DND-41 (cell line): ENCODE data around the gene PRDM5.

Experiments used
- ATAC-seq: fragments of 200-7000 bp; cut with Tn5 transposase; 3 replicates; pipeline ENCODE4 v1.9.1; 2021; ENCODE audit warnings: low read depth; ENCODE audit not compliant: insufficient read depth
- DNase-seq: peaks from one replicate; pipeline ENCODE4 v3.0.0-alpha.2; 2020
- H2AFZ ChIP-seq: 2 replicates; pipeline ENCODE4 v1.6.0; 2012; ENCODE audit warnings: low read depth, low read length
- H3K27ac ChIP-seq: 2 replicates; pipeline ENCODE4 v1.5.1; 2012; ENCODE audit warnings: low read length, inconsistent platforms
- H3K27me3 ChIP-seq: fragments of 200-600 bp; sonication (generic); 2 replicates; pipeline ENCODE4 v1.6.0; 2012; ENCODE audit warnings: low read length, mild to moderate bottlenecking, inconsistent platforms; ENCODE audit not compliant: insufficient read depth, poor library complexity
- H3K36me3 ChIP-seq: 2 replicates; pipeline ENCODE4 v1.5.1; 2012; ENCODE audit warnings: low read length, inconsistent platforms; ENCODE audit not compliant: insufficient read depth
- H3K4me1 ChIP-seq: 2 replicates; pipeline ENCODE4 v1.5.1; 2012; ENCODE audit warnings: mild to moderate bottlenecking, low read length; ENCODE audit not compliant: insufficient read depth
- H3K4me2 ChIP-seq: 2 replicates; pipeline ENCODE4 v1.6.0; 2012; ENCODE audit warnings: mild to moderate bottlenecking, moderate library complexity, low read length, inconsistent platforms; ENCODE audit not compliant: insufficient read depth
- H3K4me3 ChIP-seq, 2 experiments: fragments of 200-600 bp in 1 of 2; shearing (Covaris generic) in 1 of 2; 2 replicates each; pipeline ENCODE4 v1.5.1; 2012 to 2016; ENCODE audit warnings: inconsistent platforms in 2 of 2, low read length in 2 of 2, mild to moderate bottlenecking in 2 of 2, low read depth in 1 of 2, moderate library complexity in 1 of 2
- H3K79me2 ChIP-seq: 2 replicates; pipeline ENCODE4 v1.6.0; 2012; ENCODE audit warnings: low read length, inconsistent platforms; ENCODE audit not compliant: insufficient read depth
- H3K9ac ChIP-seq: 2 replicates; pipeline ENCODE4 v1.6.0; 2012; ENCODE audit warnings: low read depth, mild to moderate bottlenecking, inconsistent platforms, low read length, moderate library complexity
- H3K9me3 ChIP-seq: 2 replicates; pipeline ENCODE4 v1.5.1; 2012; ENCODE audit warnings: low read length, moderate library complexity, mild to moderate bottlenecking, inconsistent platforms; ENCODE audit not compliant: insufficient read depth, severe bottlenecking
- H4K20me1 ChIP-seq: 2 replicates; pipeline ENCODE4 v1.6.0; 2012; ENCODE audit warnings: low read length; ENCODE audit not compliant: insufficient read depth
- EZH2 ChIP-seq: IDR thresholded peaks from 3 replicates; pipeline ENCODE4 v1.6.1; 2012; ENCODE audit warnings: borderline replicate concordance, low read depth, mild to moderate bottlenecking, moderate library complexity, low read length, inconsistent platforms; ENCODE audit not compliant: severe bottlenecking
- TF ChIP-seq, protein P1 (sequence below): IDR thresholded peaks from 2 replicates; pipeline ENCODE4 v1.5.1; 2012; ENCODE audit warnings: borderline replicate concordance, low read length, moderate library complexity, mild to moderate bottlenecking; ENCODE audit not compliant: poor library complexity, severe bottlenecking; ENCODE audit errors: extremely low read depth

The PRDM5 gene

GRCh38 chr4:120901731-120902130 lies 20.8 kb downstream of the PRDM5 start:
- no peak for TF ChIP-seq EZH2
- TF ChIP-seq, protein P1, sequence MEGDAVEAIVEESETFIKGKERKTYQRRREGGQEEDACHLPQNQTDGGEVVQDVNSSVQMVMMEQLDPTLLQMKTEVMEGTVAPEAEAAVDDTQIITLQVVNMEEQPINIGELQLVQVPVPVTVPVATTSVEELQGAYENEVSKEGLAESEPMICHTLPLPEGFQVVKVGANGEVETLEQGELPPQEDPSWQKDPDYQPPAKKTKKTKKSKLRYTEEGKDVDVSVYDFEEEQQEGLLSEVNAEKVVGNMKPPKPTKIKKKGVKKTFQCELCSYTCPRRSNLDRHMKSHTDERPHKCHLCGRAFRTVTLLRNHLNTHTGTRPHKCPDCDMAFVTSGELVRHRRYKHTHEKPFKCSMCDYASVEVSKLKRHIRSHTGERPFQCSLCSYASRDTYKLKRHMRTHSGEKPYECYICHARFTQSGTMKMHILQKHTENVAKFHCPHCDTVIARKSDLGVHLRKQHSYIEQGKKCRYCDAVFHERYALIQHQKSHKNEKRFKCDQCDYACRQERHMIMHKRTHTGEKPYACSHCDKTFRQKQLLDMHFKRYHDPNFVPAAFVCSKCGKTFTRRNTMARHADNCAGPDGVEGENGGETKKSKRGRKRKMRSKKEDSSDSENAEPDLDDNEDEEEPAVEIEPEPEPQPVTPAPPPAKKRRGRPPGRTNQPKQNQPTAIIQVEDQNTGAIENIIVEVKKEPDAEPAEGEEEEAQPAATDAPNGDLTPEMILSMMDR: no peak
- no peak overlapping the region for H3K9ac ChIP-seq
- no peaks in the 10 kb centered on the region for H3K4me1 ChIP-seq
- H3K4me2 ChIP-seq: no peak overlapping the region
- ATAC-seq (no peak), DNase-seq (no peak)
- H3K27ac ChIP-seq: no peak overlapping the region
- H3K9me3 ChIP-seq: no peaks in the 10 kb centered on the region
- H4K20me1 ChIP-seq: no peaks in the 10 kb centered on the region
- H3K27me3 ChIP-seq: peaks cover 3% of the 10 kb centered on the region
- no peaks in the 10 kb centered on the region for H3K79me2 ChIP-seq
- no peaks in the 10 kb centered on the region for H3K36me3 ChIP-seq
- no peak overlapping the region for H2AFZ ChIP-seq
- H3K4me3 ChIP-seq: no peak overlapping the region

DNA sequence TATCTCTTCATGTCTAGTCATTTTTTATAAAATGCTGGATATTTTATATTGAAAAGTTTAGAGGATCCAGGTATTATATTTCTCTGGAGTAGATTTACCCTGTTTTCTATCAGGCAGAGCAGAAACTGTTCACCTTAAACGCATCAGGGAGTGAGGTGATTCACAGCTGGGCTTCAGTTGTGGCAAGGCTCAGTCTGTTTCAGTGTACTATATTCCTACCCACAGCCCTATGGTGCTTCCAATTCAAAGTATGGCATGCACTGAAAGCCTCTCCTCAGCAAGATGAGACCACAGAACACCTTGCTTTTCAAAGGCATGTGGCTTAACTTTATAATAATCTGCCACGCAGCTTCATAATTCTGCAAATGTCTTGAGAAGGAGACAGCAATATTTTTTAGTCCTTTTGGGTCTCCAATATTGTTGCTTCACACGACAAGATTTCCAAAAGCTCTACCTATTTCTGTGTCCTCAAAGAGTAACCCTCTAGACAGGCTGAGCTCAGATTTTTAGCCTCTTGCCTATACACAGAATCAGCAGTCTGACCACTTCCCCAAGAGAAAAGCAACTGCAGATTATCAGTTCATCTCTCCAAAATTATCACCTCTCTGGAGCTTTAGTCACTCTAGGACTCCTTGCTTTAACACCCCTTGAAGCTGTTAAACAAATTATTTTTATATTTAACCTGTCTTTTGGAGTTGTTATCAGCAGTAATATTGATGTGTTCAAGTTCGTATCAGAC lies 24.4 kb downstream of the PRDM5 start:
- no peak overlapping the region for H2AFZ ChIP-seq
- no peak overlapping the region for H3K4me3 ChIP-seq
- no peaks in the 10 kb centered on the region for H4K20me1 ChIP-seq
- no peak for TF ChIP-seq EZH2
- TF ChIP-seq, protein P1: no peak
- H3K4me1 ChIP-seq: no peaks in the 10 kb centered on the region
- no peak for ATAC-seq
- no peak for DNase-seq
- no peaks in the 10 kb centered on the region for H3K79me2 ChIP-seq
- H3K27me3 ChIP-seq: peaks cover 3% of the 10 kb centered on the region
- no peaks in the 10 kb centered on the region for H3K36me3 ChIP-seq
- H3K9ac ChIP-seq: no peak overlapping the region
- H3K27ac ChIP-seq: no peak overlapping the region
- no peaks in the 10 kb centered on the region for H3K9me3 ChIP-seq
- no peak overlapping the region for H3K4me2 ChIP-seq

DNA sequence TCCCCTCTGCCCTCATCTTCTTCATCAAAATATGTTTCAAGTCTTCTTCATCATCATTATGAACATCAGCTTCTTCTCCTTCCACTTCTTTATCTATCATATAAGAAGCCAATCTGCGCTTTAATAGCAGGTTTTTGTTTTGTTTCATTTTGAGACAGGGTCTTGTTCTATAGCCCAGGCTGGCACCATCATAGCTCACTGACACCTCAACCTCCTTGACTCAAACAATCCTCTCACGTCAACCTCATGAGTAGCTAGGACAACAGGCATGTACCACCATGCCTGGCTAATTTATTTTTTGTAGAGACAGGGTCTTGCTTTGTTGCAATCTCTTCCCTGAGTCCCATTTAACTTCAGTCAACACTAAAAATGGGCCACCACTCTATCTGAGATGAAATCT lies 27.0 kb downstream of the PRDM5 start:
- Histone ChIP-seq H3K9me3 (peaks cover 2% of the 10 kb centered on the region), H2AFZ (no peak overlapping the region), H4K20me1 (no peaks in the 10 kb centered on the region), H3K4me2 (no peak overlapping the region), H3K27ac (no peak overlapping the region), H3K4me3 (no peak overlapping the region), H3K79me2 (no peaks in the 10 kb centered on the region), H3K4me1 (no peaks in the 10 kb centered on the region), H3K27me3 (no peaks in the 10 kb centered on the region), H3K36me3 (no peaks in the 10 kb centered on the region), H3K9ac (no peak overlapping the region)
- no peak for ATAC-seq
- DNase-seq: no peak
- no peak for TF ChIP-seq EZH2
- TF ChIP-seq, protein P1: no peak
